H1 (cell line): ENCODE data around the gene DIP2C. TPM values are rescaled to one million over a fixed set of nuclear protein-coding genes. Genes with fewer than 3 reads are reported as not detected.

Source experiments
- CTCF ChIA-PET: fragments of 300-600 bp; sonication (Branson Sonifier 250); formaldehyde crosslinking; loops from one replicate; lab custom pipeline; 2021; ENCODE audit not compliant: partially characterized antibody; lab: Charles Lee
- POLR2A ChIA-PET: fragments of 300-600 bp; sonication (Branson Sonifier 250); formaldehyde crosslinking; loops from one replicate; lab custom pipeline; 2021; ENCODE audit warnings: inconsistent platforms; ENCODE audit not compliant: partially characterized antibody; lab: Charles Lee
- DNase-seq, 2 experiments: peaks; one replicate each; pipeline versions ENCODE4 v3.0.0 to v3.0.0-alpha.2; 2010 to 2022; ENCODE audit warnings: low spot score in 2 of 2, low read depth in 1 of 2, mixed read lengths in 1 of 2
- FAIRE-seq: peaks from 2 replicates; lab custom pipeline; 2011; peaks lifted over from hg19 to GRCh38; lab: Jason Lieb, UNC
- H2AFZ ChIP-seq: 2 replicates; pipeline ENCODE4 v1.8.1; 2012; ENCODE audit warnings: low read length, inconsistent platforms
- H2AK5ac ChIP-seq: 2 replicates; pipeline ENCODE4 v1.6.1; 2013; ENCODE audit warnings: low read depth, low read length
- H2BK120ac ChIP-seq: replicated peaks from 2 replicates; pipeline ENCODE3; 2013; ENCODE audit warnings: low read depth, low read length, inconsistent platforms
- H2BK12ac ChIP-seq: 2 replicates; pipeline ENCODE4 v1.6.1; 2013; ENCODE audit warnings: low read depth, low read length
- H2BK15ac ChIP-seq: 2 replicates; pipeline ENCODE4 v1.6.1; 2013; ENCODE audit warnings: low read length
- H2BK20ac ChIP-seq: 2 replicates; pipeline ENCODE4 v1.6.1; 2013; ENCODE audit warnings: low read length
- H2BK5ac ChIP-seq: 2 replicates; pipeline ENCODE4 v1.6.1; 2013; ENCODE audit warnings: low read depth, low read length
- H3K14ac ChIP-seq: 2 replicates; pipeline ENCODE4 v1.6.1; 2013; ENCODE audit warnings: inconsistent platforms; ENCODE audit not compliant: insufficient read length
- H3K18ac ChIP-seq: 2 replicates; pipeline ENCODE4 v1.6.1; 2013; ENCODE audit warnings: low read length; ENCODE audit errors: extremely low read depth
- H3K23ac ChIP-seq: 2 replicates; pipeline ENCODE4 v1.6.1; 2013; ENCODE audit warnings: inconsistent platforms; ENCODE audit not compliant: insufficient read length
- H3K23me2 ChIP-seq: 2 replicates; pipeline ENCODE4 v1.6.1; 2013; ENCODE audit warnings: low read depth, low read length
- H3K27ac ChIP-seq: 2 replicates; pipeline ENCODE4 v1.6.1; 2011; ENCODE audit warnings: low read depth, low read length, inconsistent platforms
- H3K27me3 ChIP-seq, 4 experiments: replicated peaks in 1 of 4; 1 replicate in 1 of 4; 2 replicates in 3 of 4; pipeline versions ENCODE4 v1.6.1 to v1.8.1; 2011 to 2013; ENCODE audit warnings: low read length in 3 of 4, mild to moderate bottlenecking in 3 of 4, inconsistent platforms in 2 of 4, mixed read lengths in 2 of 4, moderate library complexity in 1 of 4; ENCODE audit not compliant: control insufficient read depth in 3 of 4, insufficient read depth in 3 of 4; ENCODE audit errors: extremely low read depth in 1 of 4
- H3K36me3 ChIP-seq, 4 experiments: 2 replicates each; pipeline versions ENCODE4 v1.6.1 to v1.8.1; 2011 to 2013; ENCODE audit warnings: mild to moderate bottlenecking in 4 of 4, low read length in 3 of 4, moderate library complexity in 2 of 4, control low read depth in 1 of 4, inconsistent platforms in 1 of 4; ENCODE audit not compliant: insufficient read depth in 4 of 4, control insufficient read depth in 2 of 4
- H3K4ac ChIP-seq: replicated peaks from 2 replicates; pipeline ENCODE3; 2013; ENCODE audit warnings: low read length, low read depth, mixed read lengths, inconsistent platforms; ENCODE audit not compliant: insufficient read length
- H3K4me1 ChIP-seq, 4 experiments: replicated peaks in 1 of 4; 1 replicate in 1 of 4; 2 replicates in 3 of 4; pipeline versions ENCODE4 v1.6.1 to v1.8.1; 2011 to 2013; ENCODE audit warnings: low read length in 3 of 4, inconsistent platforms in 2 of 4, mixed read lengths in 1 of 4; ENCODE audit not compliant: insufficient read depth in 4 of 4, control insufficient read depth in 3 of 4
- H3K4me2 ChIP-seq, 2 experiments: 2 replicates each; pipeline versions ENCODE4 v1.6.1 to v1.8.1; 2011 to 2013; ENCODE audit warnings: low read depth in 2 of 2, low read length in 2 of 2, control low read depth in 1 of 2, inconsistent platforms in 1 of 2, mild to moderate bottlenecking in 1 of 2; ENCODE audit not compliant: insufficient read depth in 1 of 2
- H3K4me3 ChIP-seq, 4 experiments: fragments of 200-600, 300-600 bp in 1 of 4; sonication (generic), shearing (Covaris generic), sonication (Bioruptor Twin) in 1 of 4; 2 replicates each; pipeline versions ENCODE4 v1.5.1 to v1.8.1; 2011 to 2016; ENCODE audit warnings: low read length in 4 of 4, low read depth in 3 of 4, control low read depth in 2 of 4, inconsistent platforms in 2 of 4, mild to moderate bottlenecking in 2 of 4, mixed read lengths in 1 of 4, moderate library complexity in 1 of 4; ENCODE audit not compliant: insufficient read depth in 2 of 4; ENCODE audit errors: extremely low read depth in 1 of 4
- H3K56ac ChIP-seq: replicated peaks from 2 replicates; pipeline ENCODE3; 2013; ENCODE audit warnings: low read depth, mild to moderate bottlenecking, mixed read lengths, low read length, inconsistent platforms; ENCODE audit not compliant: insufficient read length
- H3K79me1 ChIP-seq: 2 replicates; pipeline ENCODE4 v1.6.1; 2013; ENCODE audit warnings: low read depth, low read length, control low read depth
- H3K79me2 ChIP-seq, 2 experiments: 2 replicates each; pipeline versions ENCODE4 v1.6.1 to v1.8.1; 2012 to 2013; ENCODE audit warnings: low read length in 2 of 2, mild to moderate bottlenecking in 2 of 2, inconsistent platforms in 1 of 2; ENCODE audit not compliant: insufficient read depth in 2 of 2, control insufficient read depth in 1 of 2
- H3K9ac ChIP-seq, 4 experiments: replicated peaks in 1 of 4; 1 replicate in 1 of 4; 2 replicates in 3 of 4; pipeline versions ENCODE4 v1.6.1 to v1.8.1; 2011 to 2013; ENCODE audit warnings: low read depth in 3 of 4, low read length in 3 of 4, control low read depth in 2 of 4, mild to moderate bottlenecking in 2 of 4, moderate library complexity in 2 of 4, inconsistent platforms in 1 of 4; ENCODE audit errors: extremely low read depth in 1 of 4
- H3K9me3 ChIP-seq, 2 experiments: 2 replicates each; pipeline versions ENCODE4 v1.6.1 to v1.8.1; 2012 to 2013; ENCODE audit warnings: mild to moderate bottlenecking in 2 of 2, moderate library complexity in 2 of 2, control low read depth in 1 of 2, inconsistent platforms in 1 of 2, low read depth in 1 of 2, low read length in 1 of 2, mixed read lengths in 1 of 2; ENCODE audit not compliant: insufficient read depth in 2 of 2
- H4K20me1 ChIP-seq, 2 experiments: replicated peaks in 1 of 2; 2 replicates each; pipeline versions ENCODE3 to v1.8.1; 2011 to 2013; ENCODE audit warnings: inconsistent platforms in 2 of 2, low read length in 2 of 2, mild to moderate bottlenecking in 1 of 2; ENCODE audit not compliant: insufficient read depth in 2 of 2, control insufficient read depth in 1 of 2
- H4K5ac ChIP-seq: 2 replicates; pipeline ENCODE4 v1.6.1; 2013; ENCODE audit warnings: low read length, low read depth, mixed read lengths, inconsistent platforms; ENCODE audit not compliant: insufficient read length
- H4K8ac ChIP-seq: 2 replicates; pipeline ENCODE4 v1.8.0; 2013; ENCODE audit warnings: mild to moderate bottlenecking, moderate library complexity, low read length, inconsistent platforms; ENCODE audit not compliant: insufficient read depth; ENCODE audit errors: extremely low read depth
- H4K91ac ChIP-seq: replicated peaks from 2 replicates; pipeline ENCODE3; 2013; ENCODE audit warnings: low read length, mixed read lengths, inconsistent platforms; ENCODE audit not compliant: insufficient read length
- EP300 ChIP-seq, 2 experiments: IDR thresholded peaks; 1 replicate in 1 of 2; 2 replicates in 1 of 2; pipeline ENCODE4 v1.6.1; 2011 to 2012; ENCODE audit warnings: low read depth in 2 of 2, low read length in 2 of 2, mild to moderate bottlenecking in 2 of 2, borderline replicate concordance in 1 of 2, inconsistent platforms in 1 of 2, moderate library complexity in 1 of 2
- RAD21 ChIP-seq, 2 experiments: IDR thresholded peaks in 1 of 2; conservative IDR thresholded peaks in 1 of 2; 2 replicates each; pipeline ENCODE4 v1.6.1; 2011; ENCODE audit warnings: low read depth in 2 of 2, low read length in 2 of 2, improper control_type of control experiment in 1 of 2, inconsistent platforms in 1 of 2, mild to moderate bottlenecking in 1 of 2, moderate library complexity in 1 of 2
- SIRT6 ChIP-seq: IDR thresholded peaks from one replicate; pipeline ENCODE4 v1.7.1; 2012; ENCODE audit warnings: low read length, inconsistent platforms
- TAF1 ChIP-seq: IDR thresholded peaks from 2 replicates; pipeline ENCODE4 v1.6.1; 2011; ENCODE audit warnings: mild to moderate bottlenecking, low read depth, low read length
- WGBS, 2 experiments: shearing (Covaris generic) in 1 of 2; methylation state at CpG; one replicate each; pipeline versions ENCODE4 v1.1.6 to v1.1.7; 2013 to 2015; ENCODE audit warnings: low lambda C conversion rate in 2 of 2, mixed read lengths in 2 of 2, inconsistent platforms in 1 of 2, low coverage in 1 of 2, missing lambda C conversion rate in 1 of 2; ENCODE audit not compliant: insufficient replicate concordance in 2 of 2, insufficient coverage in 1 of 2, insufficient read length in 1 of 2; ENCODE audit errors: extremely low coverage in 1 of 2, missing lambda C conversion rate in 1 of 2; 5-methylcytosine and 5-hydroxymethylcytosine counted together
- polyA plus RNA-seq, 7 experiments: library from polyadenylated mRNA; depleted of rRNA in 3 of 7; stranded (reverse) in 5 of 7; unstranded in 2 of 7; fragments of >200 nt in 5 of 7; fragments of 200-250 nt in 2 of 7; gene quantifications; 1 replicate in 5 of 7; 2 replicates in 1 of 7; 4 replicates in 1 of 7; pipeline versions ENCODE4 v1.2.1 to v1.2.3, GENCODE V29; 2011 to 2013; ENCODE audit warnings: missing spikeins in 2 of 7, mixed read lengths in 2 of 7
- total RNA-seq: library from RNA; stranded (reverse); fragmentation: NEBNext Ultra II Directional; extraction: Animal tissue kit (Norgen Biotek cat#: 25700); gene quantifications from 2 replicates; pipeline ENCODE4 v1.2.1, GENCODE V29; 2021
- TF ChIP-seq, protein P1 (sequence below), 3 experiments: IDR thresholded peaks; 1 replicate in 2 of 3; 2 replicates in 1 of 3; pipeline versions ENCODE4 v1.5.1 to v1.6.1; 2011; ENCODE audit warnings: low read length in 3 of 3, mild to moderate bottlenecking in 3 of 3, inconsistent platforms in 2 of 3, low read depth in 1 of 3, moderate library complexity in 1 of 3; ENCODE audit not compliant: insufficient read depth in 1 of 3; ENCODE audit errors: control extremely low read depth in 1 of 3
- TF ChIP-seq, protein P2 (sequence below): IDR thresholded peaks from 2 replicates; pipeline ENCODE4 v1.6.1; 2012; ENCODE audit warnings: inconsistent platforms

DIP2C gene
- total and polyA plus RNA-seq, 2 of the 8 experiments (the other 6 are each of a cell fraction or from before 2014, with no cell fraction given) = 3.8 to 9.3 TPM

DNA sequence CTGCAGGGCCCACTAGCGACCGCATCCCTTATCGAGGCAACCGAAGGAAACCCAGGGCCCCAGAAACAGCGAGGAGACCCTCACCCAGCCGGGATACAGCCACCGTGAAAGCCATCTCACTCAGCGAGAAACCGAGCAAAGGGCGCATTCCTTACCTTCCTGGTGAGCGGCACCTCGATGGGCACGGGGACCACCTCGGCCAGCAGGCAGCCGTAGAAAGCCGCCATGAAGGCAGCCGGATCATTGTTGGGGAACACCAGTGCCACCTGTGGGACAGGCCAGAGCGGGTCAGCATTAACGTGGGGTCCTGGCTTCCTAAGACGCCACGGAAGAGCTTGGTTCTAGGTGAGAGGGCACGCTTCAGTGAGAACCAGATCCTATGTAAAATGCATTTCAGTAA lies 290.5 kb downstream of the DIP2C start:
- H3K27ac ChIP-seq = no peak overlapping the region
- H3K56ac ChIP-seq = no peak overlapping the region
- no peak overlapping the region for H4K5ac ChIP-seq
- no peaks in the 10 kb centered on the region for H3K9me3 ChIP-seq
- H3K4me2 ChIP-seq = no peak overlapping the region
- no peaks in the 10 kb centered on the region for H3K36me3 ChIP-seq
- no peak overlapping the region for H2BK12ac ChIP-seq
- WGBS, 2 experiments = 85% methylated on average over 22 of the region's 22 CpGs; no CpG with 5 or more reads in 1 of the 2 experiments
- no peaks in the 10 kb centered on the region for H3K79me2 ChIP-seq
- no peaks in the 10 kb centered on the region for H3K27me3 ChIP-seq
- no peak overlapping the region for H3K9ac ChIP-seq
- no peak overlapping the region for H2BK120ac ChIP-seq
- H3K18ac ChIP-seq = no peak overlapping the region
- FAIRE-seq = no peak
- no peak overlapping the region for H2AK5ac ChIP-seq
- H2BK5ac ChIP-seq = no peak overlapping the region
- no peak overlapping the region for H3K14ac ChIP-seq
- no peak overlapping the region for H2AFZ ChIP-seq
- no peaks in the 10 kb centered on the region for H3K79me1 ChIP-seq
- TF ChIP-seq, protein P1, sequence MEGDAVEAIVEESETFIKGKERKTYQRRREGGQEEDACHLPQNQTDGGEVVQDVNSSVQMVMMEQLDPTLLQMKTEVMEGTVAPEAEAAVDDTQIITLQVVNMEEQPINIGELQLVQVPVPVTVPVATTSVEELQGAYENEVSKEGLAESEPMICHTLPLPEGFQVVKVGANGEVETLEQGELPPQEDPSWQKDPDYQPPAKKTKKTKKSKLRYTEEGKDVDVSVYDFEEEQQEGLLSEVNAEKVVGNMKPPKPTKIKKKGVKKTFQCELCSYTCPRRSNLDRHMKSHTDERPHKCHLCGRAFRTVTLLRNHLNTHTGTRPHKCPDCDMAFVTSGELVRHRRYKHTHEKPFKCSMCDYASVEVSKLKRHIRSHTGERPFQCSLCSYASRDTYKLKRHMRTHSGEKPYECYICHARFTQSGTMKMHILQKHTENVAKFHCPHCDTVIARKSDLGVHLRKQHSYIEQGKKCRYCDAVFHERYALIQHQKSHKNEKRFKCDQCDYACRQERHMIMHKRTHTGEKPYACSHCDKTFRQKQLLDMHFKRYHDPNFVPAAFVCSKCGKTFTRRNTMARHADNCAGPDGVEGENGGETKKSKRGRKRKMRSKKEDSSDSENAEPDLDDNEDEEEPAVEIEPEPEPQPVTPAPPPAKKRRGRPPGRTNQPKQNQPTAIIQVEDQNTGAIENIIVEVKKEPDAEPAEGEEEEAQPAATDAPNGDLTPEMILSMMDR (IDR thresholded peaks at IDR 0.05; ENCODE audit: control extremely low read depth in 1 of 3, insufficient read depth in 1 of 3, low read depth in 1 of 3, low read length in 3 of 3) = peak; percentile 16 to 44 (median 42); a peak in 3 of 4 replicates
- TF ChIP-seq RAD21 (IDR thresholded peaks at IDR 0.05 in 1 of 2, conservative IDR thresholded peaks at IDR 0.05 in 1 of 2; ENCODE audit: low read depth in 2 of 2, low read length in 2 of 2) (peak; percentile 17 to 44; a peak in 3 of 4 replicates), TAF1 (no peak), EP300 (IDR thresholded peaks at IDR 0.05; ENCODE audit: borderline replicate concordance in 1 of 2, low read depth in 2 of 2, low read length in 2 of 2) (no peak), SIRT6 (no peak)
- TF ChIP-seq, protein P2, sequence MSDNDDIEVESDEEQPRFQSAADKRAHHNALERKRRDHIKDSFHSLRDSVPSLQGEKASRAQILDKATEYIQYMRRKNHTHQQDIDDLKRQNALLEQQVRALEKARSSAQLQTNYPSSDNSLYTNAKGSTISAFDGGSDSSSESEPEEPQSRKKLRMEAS = no peak
- TF ChIP-seq, all 59 proteins: peak for 2
- Histone ChIP-seq H3K4me1 (peaks cover 0 to 11% (median 6%) of the 10 kb centered on the region in 4 experiments; a peak in 6 of 7 replicates), H4K20me1 (peaks cover 0 to 5% of the 10 kb centered on the region in 2 experiments), H2BK15ac (no peak overlapping the region), H3K4ac (no peak overlapping the region), H4K91ac (no peak overlapping the region), H3K23me2 (no peaks in the 10 kb centered on the region), H3K23ac (no peak overlapping the region), H4K8ac (no peak overlapping the region; the same call in 1 of the 2 replicates), H2BK20ac (no peak overlapping the region), H3K4me3 (no peak overlapping the region)
- ChIA-PET CTCF (interaction anchor here (0.8 to 2.7 kb wide), 17 partner anchors 8 to 394 kb away, joined by 3 to 11 read pairs (median 4); no protein-coding TSS in a partner anchor), POLR2A (no interaction called here)
- no peak for DNase-seq
